ENCODE measurements around the gene SLC2A10. TPM values are rescaled to one million over a fixed set of nuclear protein-coding genes. Genes with fewer than 3 reads are reported as not detected.

The SLC2A10 gene
- polyA plus RNA-seq, 3 donors = not detected

- no peaks in the 10 kb centered on the region for H3K79me2 ChIP-seq (ENCODE audit: insufficient read depth, low read length)
- no peaks in the 10 kb centered on the region for H4K20me1 ChIP-seq (ENCODE audit: insufficient read depth, low read length)
- H3K4me3 ChIP-seq (replicated peaks in 1 of 3; ENCODE audit: low read depth in 2 of 3, low read length in 3 of 3) = no peak overlapping the region
- 60% methylated on average over 1 of the region's 3 CpGs for WGBS (ENCODE audit: insufficient coverage)
- H3K9me3 Mint-ChIP-seq = peaks cover 1 to 9% (median 6%) of the 10 kb centered on the region in 7 donors
- no peak for TF ChIP-seq CTCF (IDR thresholded peaks at IDR 0.05)
- peaks cover 3 to 5% (median 4%) of the 10 kb centered on the region in 3 donors for H3K27me3 Mint-ChIP-seq (ENCODE audit: low read depth in 3 of 3)
- H3K27me3 ChIP-seq (ENCODE audit: control insufficient read depth in 2 of 2, insufficient read depth in 2 of 2, low read length in 2 of 2) = no peaks in the 10 kb centered on the region
- intact Hi-C loops (cut with micrococcal nuclease) = no loop called here
- H3K36me3 ChIP-seq (replicated peaks in 1 of 2; ENCODE audit: control insufficient read depth in 1 of 2, insufficient read depth in 2 of 2, low read length in 2 of 2) = no peaks in the 10 kb centered on the region
- no peak overlapping the region for H3K9ac ChIP-seq (ENCODE audit: insufficient read depth, low read length, poor library complexity, severe bottlenecking)
- H3K36me3 Mint-ChIP-seq = no peaks in the 10 kb centered on the region
- peaks cover 4 to 5% of the 10 kb centered on the region in 2 donors for H3K9me3 ChIP-seq (replicated peaks in 1 of 2; ENCODE audit: control insufficient read depth in 1 of 2, insufficient read depth in 1 of 2, low read length in 2 of 2)
- DNase-seq = no peak
- H3K4me1 ChIP-seq (ENCODE audit: control insufficient read depth in 1 of 2, insufficient read depth in 2 of 2, low read length in 2 of 2) = no peaks in the 10 kb centered on the region
- no peak overlapping the region for H3K27ac ChIP-seq (ENCODE audit: low read depth in 1 of 2, low read length in 2 of 2)
- no peak overlapping the region for H3K4me3 Mint-ChIP-seq
- no peak overlapping the region for H3K4me2 ChIP-seq (replicated peaks; ENCODE audit: extremely low read depth, low read length, poor library complexity, severe bottlenecking)
- no peak overlapping the region for H2AFZ ChIP-seq (ENCODE audit: insufficient read depth, low read depth, low read length, poor library complexity, severe bottlenecking)
- H3K27ac Mint-ChIP-seq = no peak overlapping the region
- H3K4me1 Mint-ChIP-seq = no peaks in the 10 kb centered on the region
These were observed 43.8 kb upstream of the SLC2A10 start for GRCh38 chr20:46665602-46666001.

- Histone ChIP-seq H3K79me2 (ENCODE audit: insufficient read depth, low read length) (no peaks in the 10 kb centered on the region), H3K27ac (ENCODE audit: low read depth in 1 of 2, low read length in 2 of 2) (no peak overlapping the region), H3K9ac (ENCODE audit: insufficient read depth, low read length, poor library complexity, severe bottlenecking) (no peak overlapping the region), H3K36me3 (replicated peaks in 1 of 2; ENCODE audit: control insufficient read depth in 1 of 2, insufficient read depth in 2 of 2, low read length in 2 of 2) (no peaks in the 10 kb centered on the region), H2AFZ (ENCODE audit: insufficient read depth, low read depth, low read length, poor library complexity, severe bottlenecking) (no peak overlapping the region), H4K20me1 (ENCODE audit: insufficient read depth, low read length) (no peaks in the 10 kb centered on the region), H3K4me3 (replicated peaks in 1 of 3; ENCODE audit: low read depth in 2 of 3, low read length in 3 of 3) (no peak overlapping the region), H3K4me2 (replicated peaks; ENCODE audit: extremely low read depth, low read length, poor library complexity, severe bottlenecking) (no peak overlapping the region), H3K27me3 (ENCODE audit: control insufficient read depth in 2 of 2, insufficient read depth in 2 of 2, low read length in 2 of 2) (no peaks in the 10 kb centered on the region), H3K4me1 (ENCODE audit: control insufficient read depth in 1 of 2, insufficient read depth in 2 of 2, low read length in 2 of 2) (no peaks in the 10 kb centered on the region), H3K9me3 (replicated peaks in 1 of 2; ENCODE audit: control insufficient read depth in 1 of 2, insufficient read depth in 1 of 2, low read length in 2 of 2) (peaks cover 4 to 9% of the 10 kb centered on the region in 2 donors)
- Mint-ChIP-seq H3K9me3 (peaks cover 2 to 13% (median 9%) of the 10 kb centered on the region in 7 donors), H3K27me3 (ENCODE audit: low read depth in 3 of 3) (peaks cover 2 to 3% (median 2%) of the 10 kb centered on the region in 3 donors), H3K4me1 (no peaks in the 10 kb centered on the region), H3K27ac (no peak overlapping the region), H3K36me3 (no peaks in the 10 kb centered on the region), H3K4me3 (no peak overlapping the region)
- DNase-seq = no peak
- no CpG with 5 or more reads among the region's 3 CpGs for WGBS (ENCODE audit: insufficient coverage)
- intact Hi-C loops (cut with micrococcal nuclease) = no loop called here
- no peak for TF ChIP-seq CTCF (IDR thresholded peaks at IDR 0.05)
These were observed 43.1 kb upstream of the SLC2A10 start for GRCh38 chr20:46666306-46666705.

Data from CD14-positive monocyte (primary cell).